GM23338 (cell line): ENCODE results near the gene SLC2A9. TPM values are rescaled to one million over a fixed set of nuclear protein-coding genes. Genes with fewer than 3 reads are reported as not detected.

ENCODE experiments used
- ATAC-seq: fragments of 200-7000 bp; cut with Tn5 transposase; 3 replicates; pipeline ENCODE4 v1.9.1; 2020
- DNase-seq: peaks from one replicate; pipeline ENCODE4 v3.0.0-alpha.2; 2015; ENCODE audit warnings: low spot score
- H2AFZ ChIP-seq: fragments of 200-600 bp; sonication (generic); 2 replicates; pipeline ENCODE4 v1.8.0; 2016; ENCODE audit warnings: antibody characterized with exemption, mild to moderate bottlenecking, moderate library complexity
- H3F3A ChIP-seq: fragments of 200-600 bp; sonication (generic); replicated peaks from 2 replicates; pipeline ENCODE4 v1.8.0; 2017; ENCODE audit warnings: antibody characterized with exemption, mixed run types, low read depth
- H3K27ac ChIP-seq: fragments of 200-600 bp; sonication (generic); 2 replicates; pipeline ENCODE4 v1.6.1; 2016; ENCODE audit warnings: low read depth
- H3K27me3 ChIP-seq: fragments of 200-600 bp; sonication (generic); 2 replicates; pipeline ENCODE4 v1.8.0; 2016; ENCODE audit warnings: mild to moderate bottlenecking, mixed run types, moderate library complexity; ENCODE audit not compliant: insufficient read depth
- H3K36me3 ChIP-seq: fragments of 200-600 bp; sonication (generic); 2 replicates; pipeline ENCODE4 v1.8.0; 2016; ENCODE audit warnings: mild to moderate bottlenecking; ENCODE audit not compliant: insufficient read depth
- H3K4me1 ChIP-seq: fragments of 200-600 bp; sonication (generic); 2 replicates; pipeline ENCODE4 v1.8.0; 2016; ENCODE audit warnings: mild to moderate bottlenecking, moderate library complexity; ENCODE audit not compliant: insufficient read depth
- H3K4me2 ChIP-seq: fragments of 200-600 bp; sonication (generic); 2 replicates; pipeline ENCODE4 v1.7.1; 2017; ENCODE audit warnings: mixed run types
- H3K4me3 ChIP-seq: fragments of 200-600 bp; sonication (generic); 2 replicates; pipeline ENCODE4 v1.6.1; 2016; ENCODE audit warnings: mixed run types
- H3K79me2 ChIP-seq: fragments of 200-600 bp; sonication (generic); replicated peaks from 2 replicates; pipeline ENCODE4 v1.8.0; 2017; ENCODE audit warnings: mild to moderate bottlenecking; ENCODE audit not compliant: insufficient read depth
- H3K9me2 ChIP-seq: fragments of 200-600 bp; sonication (generic); 2 replicates; pipeline ENCODE4 v1.8.0; 2017; ENCODE audit not compliant: insufficient read depth
- H4K20me1 ChIP-seq: fragments of 200-600 bp; sonication (generic); replicated peaks from 2 replicates; pipeline ENCODE4 v1.8.0; 2017; ENCODE audit warnings: mild to moderate bottlenecking; ENCODE audit not compliant: insufficient read depth
- H3K27ac Mint-ChIP-seq: 2 replicates; pipeline ENCODE4 v1.8.0; 2020; ENCODE audit warnings: inconsistent platforms, mild to moderate bottlenecking, moderate library complexity, mixed read lengths
- H3K27me3 Mint-ChIP-seq: 3 replicates; pipeline ENCODE4 v1.8.0; 2022; ENCODE audit warnings: low read depth, mild to moderate bottlenecking, moderate library complexity, mixed read lengths, inconsistent platforms; ENCODE audit not compliant: insufficient read depth, poor library complexity
- H3K36me3 Mint-ChIP-seq: 3 replicates; pipeline ENCODE4 v1.8.0; 2021; ENCODE audit warnings: low read depth, mild to moderate bottlenecking, inconsistent platforms, moderate library complexity, mixed read lengths
- H3K4me1 Mint-ChIP-seq: 3 replicates; pipeline ENCODE4 v1.8.0; 2020; ENCODE audit warnings: mild to moderate bottlenecking, inconsistent platforms, mixed read lengths
- H3K4me3 Mint-ChIP-seq: 3 replicates; pipeline ENCODE4 v1.8.0; 2021; ENCODE audit warnings: moderate library complexity, mild to moderate bottlenecking, inconsistent platforms, mixed read lengths
- H3K9me3 Mint-ChIP-seq: 3 replicates; pipeline ENCODE4 v1.8.0; 2020; ENCODE audit warnings: moderate library complexity, mild to moderate bottlenecking, inconsistent platforms, mixed read lengths
- CREB1 ChIP-seq: fragments of 250-450 bp; sonication (Bioruptor Pico); IDR thresholded peaks from 2 replicates; pipeline ENCODE4 v1.5.0; 2020; ENCODE audit warnings: low read depth, mild to moderate bottlenecking, moderate library complexity
- ETS1 ChIP-seq: IDR thresholded peaks from 2 replicates; pipeline ENCODE4 v1.6.1; 2016; ENCODE audit warnings: antibody characterized with exemption
- EZH2phosphoT487 ChIP-seq: fragments of 200-600 bp; sonication (generic); IDR thresholded peaks from one replicate; pipeline ENCODE4 v1.8.1; 2018; ENCODE audit warnings: antibody characterized with exemption; ENCODE audit not compliant: unreplicated experiment
- JUNB ChIP-seq: IDR thresholded peaks from one replicate; pipeline ENCODE4 v1.6.1; 2016; ENCODE audit warnings: antibody characterized with exemption; ENCODE audit not compliant: unreplicated experiment
- NANOG ChIP-seq: IDR thresholded peaks from 2 replicates; pipeline ENCODE4 v1.6.1; 2016; ENCODE audit warnings: antibody characterized with exemption, borderline replicate concordance
- POLR2AphosphoS5 ChIP-seq: IDR thresholded peaks from 2 replicates; pipeline ENCODE4 v1.6.1; 2016; ENCODE audit warnings: antibody characterized with exemption, low read depth
- REST ChIP-seq: IDR thresholded peaks from one replicate; pipeline ENCODE4 v1.6.1; 2018; ENCODE audit warnings: antibody characterized with exemption; ENCODE audit not compliant: unreplicated experiment
- ZNF114 ChIP-seq: fragments of 250-450 bp; sonication (Bioruptor Pico); IDR thresholded peaks from 2 replicates; pipeline ENCODE4 v1.5.0; 2020; ENCODE audit warnings: mild to moderate bottlenecking, moderate library complexity
- polyA plus RNA-seq: library from polyadenylated mRNA; unstranded; fragments of >200 nt; fragmentation: Nextera tagmentation; extraction: Ambion mirVana; gene quantifications from 2 replicates; pipeline ENCODE4 v1.2.1, GENCODE V29; 2016
- total RNA-seq: library from RNA; depleted of rRNA; stranded (reverse); fragments of >200 nt; shearing (Covaris generic); gene quantifications from 2 replicates; pipeline ENCODE4 v1.2.3, GENCODE V29; 2014
- TF ChIP-seq, protein P1 (sequence below), 2 experiments: fragments of 200-600 bp in 1 of 2; sonication (generic) in 1 of 2; conservative IDR thresholded peaks; 2 replicates each; pipeline versions ENCODE4 v1.5.1 to v1.6.1; 2016 to 2017; ENCODE audit warnings: antibody characterized with exemption in 2 of 2, low read depth in 2 of 2, mild to moderate bottlenecking in 2 of 2, moderate library complexity in 1 of 2

Gene SLC2A9
- total and polyA plus RNA-seq, 2 experiments from 2014 or later: 0.21 to 0.40 TPM

- TF ChIP-seq REST (no peak), POLR2AphosphoS5 (no peak), JUNB (no peak), ETS1 (no peak), EZH2phosphoT487 (no peak), ZNF114 (CRISPR knock-in tag) (no peak), CREB1 (CRISPR knock-in tag) (no peak)
- TF ChIP-seq, protein P1, sequence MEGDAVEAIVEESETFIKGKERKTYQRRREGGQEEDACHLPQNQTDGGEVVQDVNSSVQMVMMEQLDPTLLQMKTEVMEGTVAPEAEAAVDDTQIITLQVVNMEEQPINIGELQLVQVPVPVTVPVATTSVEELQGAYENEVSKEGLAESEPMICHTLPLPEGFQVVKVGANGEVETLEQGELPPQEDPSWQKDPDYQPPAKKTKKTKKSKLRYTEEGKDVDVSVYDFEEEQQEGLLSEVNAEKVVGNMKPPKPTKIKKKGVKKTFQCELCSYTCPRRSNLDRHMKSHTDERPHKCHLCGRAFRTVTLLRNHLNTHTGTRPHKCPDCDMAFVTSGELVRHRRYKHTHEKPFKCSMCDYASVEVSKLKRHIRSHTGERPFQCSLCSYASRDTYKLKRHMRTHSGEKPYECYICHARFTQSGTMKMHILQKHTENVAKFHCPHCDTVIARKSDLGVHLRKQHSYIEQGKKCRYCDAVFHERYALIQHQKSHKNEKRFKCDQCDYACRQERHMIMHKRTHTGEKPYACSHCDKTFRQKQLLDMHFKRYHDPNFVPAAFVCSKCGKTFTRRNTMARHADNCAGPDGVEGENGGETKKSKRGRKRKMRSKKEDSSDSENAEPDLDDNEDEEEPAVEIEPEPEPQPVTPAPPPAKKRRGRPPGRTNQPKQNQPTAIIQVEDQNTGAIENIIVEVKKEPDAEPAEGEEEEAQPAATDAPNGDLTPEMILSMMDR (conservative IDR thresholded peaks at IDR 0.05; ENCODE audit: low read depth in 2 of 2): no peak
Observed at GRCh38 chr4:9816285-9816684, 205.0 kb downstream of the SLC2A9 start (continued).

GRCh38 chr4:9812501-9813340 is 208.6 kb downstream of the SLC2A9 start:
- Histone ChIP-seq H3K4me1 (no peaks in the 10 kb centered on the region), H3K9me2 (0 out of 2 replicates have a peak, but pooled peaks cover 2% of the 10 kb centered on the region), H4K20me1 (no peaks in the 10 kb centered on the region), H3K27ac (no peak overlapping the region), H2AFZ (no peak overlapping the region), H3K36me3 (no peaks in the 10 kb centered on the region), H3K27me3 (no peaks in the 10 kb centered on the region), H3K4me3 (no peak overlapping the region), H3K79me2 (no peaks in the 10 kb centered on the region), H3K4me2 (no peak overlapping the region), H3F3A (no peaks in the 10 kb centered on the region)
- Mint-ChIP-seq H3K4me3 (no peak overlapping the region), H3K36me3 (no peaks in the 10 kb centered on the region), H3K27me3 (no peaks in the 10 kb centered on the region), H3K9me3 (no peaks in the 10 kb centered on the region; the same call in 2 of the 3 replicates), H3K27ac (no peak overlapping the region), H3K4me1 (no peaks in the 10 kb centered on the region)
- no peak for ATAC-seq
- no peak for DNase-seq
- no peak for TF ChIP-seq POLR2AphosphoS5
- no peak for TF ChIP-seq REST
- no peak for TF ChIP-seq NANOG
- TF ChIP-seq CREB1 (CRISPR knock-in tag): no peak
